Measurements from ENCODE around the gene CNOT6. TPM values are rescaled to one million over a fixed set of nuclear protein-coding genes. Genes with fewer than 3 reads are reported as not detected.

Gene CNOT6
- total RNA-seq, 1 donor from 2014 or later, result 24.9 TPM

- DNase-seq, result no peak
- POLR2A ChIA-PET, result no interaction called here
- Mint-ChIP-seq H3K4me3 (no peak overlapping the region), H3K36me3 (ENCODE audit: low read depth) (no peaks in the 10 kb centered on the region), H3K27me3 (peaks cover 4% of the 10 kb centered on the region), H3K27ac (no peak overlapping the region), H3K9me3 (no peaks in the 10 kb centered on the region), H3K4me1 (no peaks in the 10 kb centered on the region)
- no peak for ATAC-seq (ENCODE audit: low read depth)
- CTCF ChIA-PET, result no interaction called here
- no peak for TF ChIP-seq CTCF (IDR thresholded peaks at IDR 0.05)
- intact Hi-C loops (cut with micrococcal nuclease), result no loop called here
These were observed 89.6 kb downstream of the CNOT6 start for GRCh38 chr5:180583738-180584137.

- no peak overlapping the region for H3K4me3 Mint-ChIP-seq
- intact Hi-C loops (cut with micrococcal nuclease), result no loop called here
- peaks cover 15% of the 10 kb centered on the region for H3K27me3 Mint-ChIP-seq
- H3K9me3 Mint-ChIP-seq, result no peaks in the 10 kb centered on the region
- ATAC-seq (ENCODE audit: low read depth) (no peak), DNase-seq (no peak)
- TF ChIP-seq CTCF (IDR thresholded peaks at IDR 0.05), result no peak
- ChIA-PET CTCF (no interaction called here), POLR2A (no interaction called here)
- H3K4me1 Mint-ChIP-seq, result no peaks in the 10 kb centered on the region
- no peak overlapping the region for H3K27ac Mint-ChIP-seq
- no peaks in the 10 kb centered on the region for H3K36me3 Mint-ChIP-seq (ENCODE audit: low read depth)
These were observed 92.0 kb downstream of the CNOT6 start for GRCh38 chr5:180586204-180586603.

DNA sequence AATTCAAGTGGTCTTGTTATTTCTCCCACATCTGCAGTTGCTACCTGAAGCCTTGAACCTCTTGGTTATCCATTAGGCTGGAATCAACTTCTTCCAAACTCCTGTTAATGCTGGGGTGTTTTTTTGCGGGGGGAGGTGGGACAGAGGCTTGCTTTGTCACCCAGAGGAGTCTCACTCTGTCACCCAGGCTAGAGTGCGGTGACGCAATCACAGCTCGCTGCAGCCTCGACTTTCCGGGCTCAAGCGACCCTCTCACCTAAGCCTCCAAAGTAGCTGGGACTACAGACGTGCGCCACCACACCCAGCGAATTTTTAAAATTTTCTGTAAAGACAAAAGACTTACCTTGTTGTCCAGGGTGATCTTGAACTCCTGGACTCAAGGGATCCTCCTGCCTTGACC lies 92.7 kb downstream of the CNOT6 start:
- no peak overlapping the region for H3K27ac Mint-ChIP-seq
- no peaks in the 10 kb centered on the region for H3K4me1 Mint-ChIP-seq
- H3K4me3 Mint-ChIP-seq, result no peak overlapping the region
- ATAC-seq (ENCODE audit: low read depth) (no peak), DNase-seq (no peak)
- TF ChIP-seq CTCF (IDR thresholded peaks at IDR 0.05), result no peak
- intact Hi-C loops (cut with micrococcal nuclease), result no loop called here
- no peaks in the 10 kb centered on the region for H3K36me3 Mint-ChIP-seq (ENCODE audit: low read depth)
- ChIA-PET POLR2A (no interaction called here), CTCF (no interaction called here)
- peaks cover 15% of the 10 kb centered on the region for H3K27me3 Mint-ChIP-seq
- no peaks in the 10 kb centered on the region for H3K9me3 Mint-ChIP-seq

DNA sequence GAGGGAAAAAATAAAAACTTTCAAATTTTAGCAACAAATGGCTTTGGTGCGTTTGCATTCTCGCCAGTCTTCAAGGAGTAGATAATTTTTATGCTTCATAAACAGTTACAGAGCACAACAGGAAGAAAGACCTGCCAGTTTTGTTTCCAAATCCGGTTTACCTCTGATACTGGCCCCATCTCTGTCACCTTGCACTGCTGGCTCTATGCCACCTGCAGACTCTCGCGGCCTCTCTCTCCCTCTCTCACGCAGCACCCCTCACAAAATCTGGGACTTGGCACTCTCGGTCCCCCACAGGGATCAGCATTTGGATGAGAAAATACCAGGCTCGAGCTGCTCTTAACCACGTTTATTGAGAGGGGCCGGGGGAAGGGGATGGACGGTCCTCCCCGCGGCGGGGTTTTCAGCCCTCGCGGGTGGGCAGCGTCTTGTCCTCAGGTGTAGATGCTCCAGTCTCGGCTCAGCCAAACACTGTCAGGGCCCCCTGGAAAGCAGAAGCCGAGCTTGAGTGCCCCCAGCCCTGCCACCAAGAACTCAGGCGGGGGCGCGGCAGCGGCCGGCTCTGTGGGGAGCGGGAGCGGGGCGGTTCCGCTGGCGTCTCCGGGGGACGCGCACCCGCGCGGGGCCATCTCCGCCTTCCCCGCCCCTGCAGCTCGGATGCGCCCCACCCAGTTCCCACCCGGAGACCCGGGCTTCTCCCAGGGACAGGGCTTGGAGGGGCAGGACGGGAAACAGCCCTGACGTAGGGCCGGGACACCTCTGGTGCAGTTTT lies 95.8 kb downstream of the CNOT6 start:
- POLR2A ChIA-PET, result no interaction called here
- Mint-ChIP-seq H3K4me3 (no peak overlapping the region), H3K27me3 (peaks cover 29% of the 10 kb centered on the region), H3K9me3 (no peaks in the 10 kb centered on the region), H3K27ac (no peak overlapping the region), H3K36me3 (ENCODE audit: low read depth) (no peaks in the 10 kb centered on the region), H3K4me1 (no peaks in the 10 kb centered on the region)
- no peak for ATAC-seq (ENCODE audit: low read depth)
- TF ChIP-seq CTCF (IDR thresholded peaks at IDR 0.05), result no peak
- CTCF ChIA-PET, result no interaction called here
- intact Hi-C loops (cut with micrococcal nuclease), result no loop called here
- DNase-seq, result no peak

DNA sequence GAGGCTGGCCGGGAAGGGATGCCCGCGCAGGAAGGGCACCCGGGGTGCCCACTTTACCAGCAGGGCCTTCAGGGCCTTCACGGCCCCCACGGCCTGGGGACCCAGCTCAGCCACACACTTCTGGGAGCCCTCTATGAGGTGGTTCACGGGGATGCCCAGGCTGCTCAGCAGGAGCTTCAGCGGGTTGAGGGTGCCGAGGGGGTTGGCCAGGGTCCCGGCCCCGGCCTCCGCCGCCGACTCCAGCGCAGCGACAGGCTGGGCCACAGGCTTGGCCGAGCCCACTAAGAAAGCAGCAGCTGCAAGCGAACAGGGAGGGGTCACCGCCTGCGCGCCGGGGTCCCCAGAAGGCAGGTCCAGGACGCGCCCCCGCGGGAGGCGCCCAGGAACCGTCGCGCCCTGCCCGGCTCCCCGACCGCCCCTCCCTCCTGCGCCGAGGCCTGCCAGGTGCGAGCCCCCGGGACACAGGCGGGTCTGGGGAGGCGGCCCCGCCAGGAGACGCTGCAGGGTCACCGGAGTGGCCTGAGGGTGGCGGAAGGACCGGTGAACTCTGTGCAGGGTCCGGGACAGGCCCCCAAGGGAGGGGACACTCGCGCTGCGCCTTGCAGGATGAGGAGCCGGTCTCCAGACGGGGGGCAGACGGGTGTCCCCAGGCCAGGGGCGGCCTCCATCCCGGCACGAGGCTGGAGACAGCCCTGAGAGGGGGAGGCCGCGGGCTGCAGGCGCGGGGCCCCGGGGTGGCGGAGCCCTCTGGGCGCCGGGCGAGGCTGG lies 96.5 kb downstream of the CNOT6 start:
- no peak overlapping the region for H3K4me3 Mint-ChIP-seq
- H3K9me3 Mint-ChIP-seq, result no peaks in the 10 kb centered on the region
- DNase-seq (no peak), ATAC-seq (ENCODE audit: low read depth) (no peak)
- no peaks in the 10 kb centered on the region for H3K36me3 Mint-ChIP-seq (ENCODE audit: low read depth)
- TF ChIP-seq CTCF (IDR thresholded peaks at IDR 0.05), result no peak
- no peaks in the 10 kb centered on the region for H3K4me1 Mint-ChIP-seq
- peaks cover 29% of the 10 kb centered on the region for H3K27me3 Mint-ChIP-seq
- intact Hi-C loops (cut with micrococcal nuclease), result no loop called here
- CTCF ChIA-PET, result no interaction called here
- no peak overlapping the region for H3K27ac Mint-ChIP-seq
- POLR2A ChIA-PET, result no interaction called here

Measured in activated B cell treated with CpG ODN at 0.5 μM for 24 hours (primary cell).